Neural cell (in vitro differentiated cells): ENCODE data around the gene GDAP2. TPM values are rescaled to one million over a fixed set of nuclear protein-coding genes. Genes with fewer than 3 reads are reported as not detected.

ENCODE experiments used
- H2AFZ ChIP-seq: fragments of 200-600, 300-800 bp; sonication (generic), shearing (Covaris generic); 2 replicates; pipeline ENCODE4 v1.6.0; 2014; ENCODE audit warnings: low read depth, mild to moderate bottlenecking, antibody characterized with exemption, low read length, moderate library complexity
- H3F3A ChIP-seq: fragments of 200-600 bp; shearing (Covaris generic); 2 replicates; pipeline ENCODE4 v1.6.1; 2016; ENCODE audit warnings: mild to moderate bottlenecking, moderate library complexity, mixed read lengths, antibody characterized with exemption, low read length; ENCODE audit not compliant: insufficient read depth, poor library complexity, severe bottlenecking
- H3K27ac ChIP-seq: fragments of 200-600, 300-800 bp; sonication (generic), shearing (Covaris generic); 2 replicates; pipeline ENCODE4 v1.5.1; 2014; ENCODE audit warnings: mild to moderate bottlenecking, low read length, moderate library complexity
- H3K27me3 ChIP-seq: fragments of 300-800, 200-600 bp; sonication (generic), shearing (Covaris generic); 2 replicates; pipeline ENCODE4 v1.6.0; 2014; ENCODE audit warnings: mild to moderate bottlenecking, low read depth, low read length, moderate library complexity; ENCODE audit not compliant: insufficient read depth
- H3K36me3 ChIP-seq: fragments of 300-800, 200-600 bp; sonication (generic), shearing (Covaris generic); 2 replicates; pipeline ENCODE4 v1.5.1; 2014; ENCODE audit warnings: mild to moderate bottlenecking, antibody characterized with exemption, low read length, moderate library complexity; ENCODE audit not compliant: insufficient read depth
- H3K4me2 ChIP-seq: fragments of 300-800, 200-600 bp; sonication (generic), shearing (Covaris generic); 2 replicates; pipeline ENCODE4 v1.6.0; 2014; ENCODE audit warnings: mild to moderate bottlenecking, low read length
- H3K4me3 ChIP-seq: fragments of 300-800, 200-600 bp; sonication (generic), shearing (Covaris generic); 2 replicates; pipeline ENCODE4 v1.5.1; 2014; ENCODE audit warnings: mild to moderate bottlenecking, low read length, moderate library complexity
- H3K79me2 ChIP-seq: fragments of 200-600 bp; shearing (Covaris generic); replicated peaks from 2 replicates; pipeline ENCODE4 v1.6.0; 2014; ENCODE audit warnings: mild to moderate bottlenecking, low read length, moderate library complexity; ENCODE audit not compliant: insufficient read depth
- H3K9ac ChIP-seq: fragments of 300-800, 200-600 bp; sonication (generic), shearing (Covaris generic); 2 replicates; pipeline ENCODE4 v1.6.1; 2016; ENCODE audit warnings: mild to moderate bottlenecking, low read length, mixed read lengths
- H3K9me2 ChIP-seq: fragments of 200-600 bp; shearing (Covaris generic); 2 replicates; pipeline ENCODE4 v1.6.1; 2016; ENCODE audit warnings: mild to moderate bottlenecking, low read length, mixed read lengths; ENCODE audit not compliant: insufficient read depth
- H3K9me3 ChIP-seq: fragments of 200-600, 300-800 bp; sonication (generic), shearing (Covaris generic); 2 replicates; pipeline ENCODE4 v1.6.1; 2016; ENCODE audit warnings: mild to moderate bottlenecking, mixed run types, low read length, moderate library complexity, mixed read lengths
- H4K20me1 ChIP-seq: fragments of 200-600 bp; shearing (Covaris generic); 2 replicates; pipeline ENCODE4 v1.6.1; 2016; ENCODE audit warnings: mild to moderate bottlenecking, mixed run types; ENCODE audit not compliant: insufficient read depth
- CTCF ChIP-seq: fragments of 450-650 bp; IDR thresholded peaks from 2 replicates; pipeline ENCODE4 v1.5.1; 2014; ENCODE audit warnings: antibody characterized with exemption, mild to moderate bottlenecking, moderate library complexity; ENCODE audit not compliant: poor library complexity, severe bottlenecking
- EP300 ChIP-seq: fragments of 450-650 bp; conservative IDR thresholded peaks from 2 replicates; pipeline ENCODE4 v1.6.1; 2014; ENCODE audit warnings: antibody characterized with exemption, mild to moderate bottlenecking, moderate library complexity; ENCODE audit not compliant: poor library complexity, severe bottlenecking
- EZH2 ChIP-seq: fragments of 200-600, 300-800 bp; shearing (Covaris generic), sonication (generic); IDR thresholded peaks from 2 replicates; pipeline ENCODE4 v1.6.1; 2014; ENCODE audit warnings: antibody characterized with exemption, low read length, borderline replicate concordance, mild to moderate bottlenecking; ENCODE audit not compliant: insufficient read depth, poor library complexity, severe bottlenecking
- MXI1 ChIP-seq: fragments of 450-650 bp; conservative IDR thresholded peaks from 2 replicates; pipeline ENCODE4 v1.6.1; 2014; ENCODE audit warnings: antibody characterized with exemption, mild to moderate bottlenecking; ENCODE audit not compliant: poor library complexity, severe bottlenecking
- POLR2AphosphoS5 ChIP-seq: IDR thresholded peaks from 2 replicates; pipeline ENCODE4 v1.6.1; 2012
- RAD21 ChIP-seq: fragments of 450-650 bp; conservative IDR thresholded peaks from 2 replicates; pipeline ENCODE4 v1.6.1; 2014; ENCODE audit warnings: antibody characterized with exemption, mild to moderate bottlenecking, moderate library complexity
- REST ChIP-seq: IDR thresholded peaks from 2 replicates; pipeline ENCODE4 v1.6.1; 2012; ENCODE audit warnings: borderline replicate concordance
- SMC3 ChIP-seq: fragments of 450-650 bp; conservative IDR thresholded peaks from 2 replicates; pipeline ENCODE4 v1.6.1; 2014; ENCODE audit warnings: antibody characterized with exemption, mild to moderate bottlenecking, moderate library complexity; ENCODE audit not compliant: poor library complexity
- TAF1 ChIP-seq: IDR thresholded peaks from 2 replicates; pipeline ENCODE4 v1.6.1; 2012; ENCODE audit warnings: low read depth
- polyA plus RNA-seq: library from polyadenylated mRNA; depleted of rRNA; stranded (reverse); fragments of >200 nt; gene quantifications from 2 replicates; pipeline ENCODE4 v1.2.3, GENCODE V29; 2014

The GDAP2 gene
- polyA plus RNA-seq, 1 donor from 2014 or later = 6.8 TPM

- no peak for TF ChIP-seq EP300
- no peak for TF ChIP-seq POLR2AphosphoS5
- no peak for TF ChIP-seq REST
- TF ChIP-seq EZH2 = no peak
- no peak for TF ChIP-seq RAD21
- TF ChIP-seq SMC3 = no peak
- no peak for TF ChIP-seq MXI1
- no peak for TF ChIP-seq CTCF
- no peak for TF ChIP-seq TAF1
- peaks cover 16% of the 10 kb centered on the region for H3K36me3 ChIP-seq
- no peak overlapping the region for H3K27ac ChIP-seq
- no peak overlapping the region for H3K9ac ChIP-seq
- H3K9me2 ChIP-seq = no peaks in the 10 kb centered on the region
- no peaks in the 10 kb centered on the region for H3K9me3 ChIP-seq
- no peaks in the 10 kb centered on the region for H3K27me3 ChIP-seq
- H2AFZ ChIP-seq = no peak overlapping the region
- H3K4me2 ChIP-seq = no peak overlapping the region
- H3F3A ChIP-seq = no peaks in the 10 kb centered on the region
- no peaks in the 10 kb centered on the region for H3K79me2 ChIP-seq
- H3K4me3 ChIP-seq = no peak overlapping the region
- no peaks in the 10 kb centered on the region for H4K20me1 ChIP-seq
Observed at GRCh38 chr1:117952386-117952785, 23.0 kb upstream of the GDAP2 start.

GRCh38 chr1:117942293-117942692, 12.9 kb upstream of the GDAP2 start:
- Histone ChIP-seq H3F3A (no peaks in the 10 kb centered on the region), H3K36me3 (peaks cover 5% of the 10 kb centered on the region), H3K27ac (no peak overlapping the region), H2AFZ (no peak overlapping the region), H3K9me3 (no peaks in the 10 kb centered on the region), H3K4me2 (no peak overlapping the region), H3K9me2 (no peaks in the 10 kb centered on the region), H3K79me2 (no peaks in the 10 kb centered on the region), H3K9ac (no peak overlapping the region), H4K20me1 (no peaks in the 10 kb centered on the region), H3K4me3 (no peak overlapping the region), H3K27me3 (no peaks in the 10 kb centered on the region)
- no peak for TF ChIP-seq POLR2AphosphoS5
- TF ChIP-seq EP300 = no peak
- TF ChIP-seq TAF1 = no peak
- TF ChIP-seq EZH2 = no peak
- TF ChIP-seq RAD21 = no peak
- no peak for TF ChIP-seq REST
- no peak for TF ChIP-seq CTCF
- TF ChIP-seq SMC3 = no peak
- no peak for TF ChIP-seq MXI1
